GM18870 (cell line): ENCODE measurements around the gene AHNAK2.
"Not testable (repeated sequence)": the region's sequence is repeated elsewhere in the genome, so short reads cannot be mapped to it uniquely, and the experiment has no call there.

Source experiments
- ATAC-seq: cut with Tn5 transposase; IDR thresholded peaks from one replicate; pipeline ENCODE4 v1.9.1; 2021; ENCODE audit warnings: moderate library complexity; ENCODE audit not compliant: unreplicated experiment

AHNAK2 gene

DNA sequence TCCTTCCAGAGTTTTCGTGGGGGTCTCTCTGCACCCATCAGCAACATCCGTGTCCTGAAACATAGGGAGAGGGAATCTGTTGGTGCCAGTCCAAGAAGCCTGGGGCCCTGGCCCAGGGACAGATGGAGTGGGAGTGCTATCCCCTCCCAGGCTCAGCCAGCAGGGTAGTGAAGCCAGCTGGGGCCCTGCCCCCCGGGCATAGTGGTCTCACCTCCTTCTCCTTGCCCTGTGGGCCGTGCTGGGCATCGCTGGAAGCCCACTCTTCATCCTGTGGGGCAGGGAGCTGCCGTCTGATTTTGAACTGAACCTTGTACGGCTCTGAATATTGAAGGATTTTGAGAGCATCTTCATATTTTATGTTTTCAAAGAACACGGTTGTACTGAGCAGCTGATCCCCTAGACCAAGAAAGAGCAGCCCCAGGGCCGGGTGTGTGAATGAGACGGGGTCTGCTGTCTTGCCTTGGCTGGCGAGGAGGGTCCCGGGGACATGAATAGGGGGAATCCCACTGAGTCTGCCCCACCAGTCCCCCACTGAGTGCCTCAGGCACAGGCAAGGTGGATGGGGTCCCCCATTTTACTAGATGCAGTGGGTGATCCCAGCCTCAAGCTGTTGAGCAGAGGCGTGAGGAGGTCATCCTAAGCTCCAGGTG, 23.3 kb downstream of the AHNAK2 start:
- ATAC-seq: no peak

DNA sequence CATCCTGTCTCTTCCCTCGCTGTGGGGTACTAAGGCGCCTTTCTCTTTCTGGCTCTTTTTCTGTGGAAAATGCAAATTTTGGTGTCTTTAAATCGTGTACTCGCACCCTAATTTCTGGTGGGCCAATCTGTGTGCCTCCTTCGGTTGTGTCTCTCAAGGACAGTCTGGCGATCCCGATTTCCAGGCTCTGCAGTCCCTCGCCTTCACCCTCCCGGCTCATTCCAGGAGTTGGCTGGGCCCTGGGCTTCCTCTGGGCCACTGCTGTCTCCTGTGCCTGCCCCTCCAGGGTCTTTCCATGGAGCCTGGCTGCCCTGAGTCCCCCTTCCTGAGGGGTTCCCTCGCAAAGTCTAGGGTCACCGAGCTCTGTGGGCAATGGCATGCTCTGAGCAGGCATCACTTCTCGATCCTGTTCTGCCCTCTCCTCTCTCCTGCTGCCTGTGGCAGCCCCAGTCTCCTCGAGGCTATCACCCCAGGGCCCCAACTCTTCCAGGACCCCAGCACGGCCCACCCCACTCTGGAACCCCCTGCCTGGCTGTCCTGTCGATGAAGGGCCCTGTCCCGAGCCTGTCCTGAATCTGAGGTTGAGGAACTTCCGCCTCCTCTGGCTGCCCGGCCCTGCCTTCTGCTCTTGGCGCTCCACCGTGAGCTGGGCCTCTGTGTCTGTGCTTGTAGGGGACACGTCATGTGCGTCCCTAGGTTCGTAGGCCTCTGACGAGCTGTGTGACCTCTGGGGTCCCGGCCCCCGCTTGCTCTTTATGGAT, 24.1 kb downstream of the AHNAK2 start:
- ATAC-seq: no peak

DNA sequence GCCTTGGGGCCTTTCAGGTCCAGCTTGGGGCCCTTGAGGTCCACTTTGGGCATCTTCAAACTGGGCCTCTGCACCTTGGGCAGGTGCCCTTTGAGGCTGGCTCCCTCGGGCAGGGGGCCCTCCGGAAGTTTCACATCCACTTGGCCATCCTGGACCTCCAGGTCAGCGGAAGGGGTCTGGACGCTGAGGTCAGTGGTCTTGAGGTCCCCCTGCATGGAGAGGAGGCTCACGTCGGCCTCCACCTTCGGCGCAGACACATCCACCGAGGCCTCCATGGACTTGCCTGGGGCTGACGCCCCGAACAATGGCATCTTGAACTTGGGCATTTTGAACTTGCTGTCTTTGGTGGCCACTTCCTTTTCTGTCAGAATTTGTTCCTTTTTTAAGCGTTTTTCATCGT, 25.1 kb downstream of the AHNAK2 start:
- no peak for ATAC-seq

DNA sequence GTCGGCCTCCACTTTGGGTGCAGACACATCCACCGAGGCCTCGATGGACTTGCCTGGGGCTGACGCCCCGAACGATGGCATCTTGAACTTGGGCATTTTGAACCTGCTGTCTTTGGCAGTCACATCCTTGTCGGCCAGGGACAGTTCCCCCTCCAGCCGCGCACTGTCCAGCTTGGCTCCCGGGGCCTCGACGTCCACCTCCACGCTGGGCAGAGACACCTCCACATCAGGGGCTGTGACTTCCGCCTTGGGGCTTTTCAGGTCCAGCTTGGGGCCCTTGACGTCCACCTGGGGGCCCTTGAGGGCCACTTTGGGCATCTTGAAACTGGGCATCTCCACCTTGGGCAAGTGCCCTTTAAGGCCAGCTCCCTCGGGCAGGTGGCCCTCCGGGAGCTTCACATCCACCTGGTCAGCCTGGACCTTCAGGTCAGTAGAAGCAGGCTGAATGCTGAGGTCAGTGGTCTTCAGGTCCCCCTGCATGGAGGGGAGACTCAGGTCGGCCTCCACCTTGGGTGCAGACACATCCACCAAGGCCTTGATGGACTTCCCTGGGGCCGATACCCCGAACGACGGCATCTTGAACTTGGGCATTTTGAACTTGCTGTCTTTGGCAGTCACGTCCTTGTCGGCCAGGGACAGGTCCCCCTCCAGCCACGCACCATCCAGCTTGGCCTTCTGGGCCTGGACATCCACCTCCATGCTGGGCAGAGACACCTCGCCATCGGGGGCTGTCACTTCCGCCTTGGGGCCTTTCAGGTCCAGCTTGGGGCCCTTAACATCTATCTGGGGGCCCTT, 26.1 kb downstream of the AHNAK2 start:
- not testable (repeated sequence) for ATAC-seq

DNA sequence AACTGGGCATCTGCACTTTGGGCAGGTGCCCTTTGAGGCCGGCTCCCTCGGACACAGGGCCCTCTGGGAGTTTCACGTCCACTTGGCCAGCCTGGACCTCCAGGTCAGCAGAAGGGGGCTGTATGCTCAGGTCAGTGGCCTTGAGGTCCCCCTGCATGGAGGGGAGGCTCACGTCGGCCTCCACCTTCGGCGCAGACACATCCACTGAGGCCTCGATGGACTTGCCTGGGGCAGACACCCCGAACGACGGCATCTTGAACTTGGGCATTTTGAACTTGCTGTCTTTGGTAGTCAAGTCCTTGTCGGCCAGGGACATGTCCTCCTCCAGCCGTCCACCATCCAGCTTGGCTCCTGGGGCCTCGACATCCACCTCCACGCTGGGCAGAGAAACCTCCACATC, 27.5 kb downstream of the AHNAK2 start:
- ATAC-seq: not testable (repeated sequence)

DNA sequence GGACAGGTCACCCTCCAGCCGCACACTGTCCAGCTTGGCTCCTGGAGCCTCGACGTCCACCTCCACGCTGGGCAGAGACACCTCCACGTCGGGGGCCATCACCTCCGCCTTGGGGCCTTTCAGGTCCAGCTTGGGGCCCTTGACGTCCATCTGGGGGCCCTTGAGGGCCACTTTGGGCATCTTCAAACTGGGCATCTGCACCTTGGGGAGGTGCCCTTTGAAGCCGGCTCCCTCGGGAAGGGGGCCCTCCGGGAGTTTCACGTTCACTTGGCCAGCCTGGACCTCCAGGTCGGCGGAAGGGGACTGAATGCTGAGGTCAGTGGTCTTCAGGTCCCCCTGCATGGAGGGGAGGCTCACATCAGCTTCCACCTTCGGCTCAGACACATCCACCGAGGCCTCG, 28.2 kb downstream of the AHNAK2 start:
- no peak for ATAC-seq

DNA sequence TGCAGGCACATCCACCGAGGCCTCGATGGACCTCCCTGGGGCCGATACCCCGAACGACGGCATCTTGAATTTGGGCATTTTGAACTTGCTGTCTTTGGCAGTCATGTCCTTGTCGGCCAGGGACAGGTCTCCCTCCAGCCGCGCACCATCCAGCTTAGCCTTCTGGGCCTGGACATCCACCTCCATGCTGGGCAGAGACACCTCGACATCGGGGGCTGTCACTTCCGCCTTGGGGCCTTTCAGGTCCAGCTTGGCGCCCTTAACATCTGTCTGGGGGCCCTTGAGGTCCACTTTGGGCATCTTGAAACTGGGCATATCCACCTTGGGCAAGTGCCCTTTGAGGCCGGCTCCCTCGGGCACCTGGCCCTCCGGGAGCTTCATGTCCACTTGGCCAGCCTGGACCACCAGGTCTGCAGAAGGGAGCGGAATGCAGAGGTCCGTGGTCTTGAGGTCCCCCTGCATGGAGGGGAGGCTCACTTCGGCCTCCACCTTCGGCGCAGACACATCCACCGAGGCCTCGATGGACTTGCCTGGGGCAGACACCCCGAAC, 28.7 kb downstream of the AHNAK2 start:
- ATAC-seq: not testable (repeated sequence)

DNA sequence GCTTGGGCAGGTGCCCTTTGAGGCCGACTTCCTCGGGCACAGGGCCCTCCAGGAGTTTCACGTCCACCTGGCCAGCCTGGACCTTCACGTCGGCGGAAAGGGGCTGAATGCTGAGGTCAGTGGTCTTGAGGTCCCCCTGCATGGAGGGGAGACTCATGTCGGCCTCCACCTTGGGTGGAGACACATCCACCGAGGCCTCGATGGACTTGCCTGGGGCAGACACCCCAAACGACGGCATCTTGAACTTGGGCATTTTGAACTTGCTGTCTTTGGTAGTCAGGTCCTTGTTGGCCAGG, 29.5 kb downstream of the AHNAK2 start:
- no peak for ATAC-seq

DNA sequence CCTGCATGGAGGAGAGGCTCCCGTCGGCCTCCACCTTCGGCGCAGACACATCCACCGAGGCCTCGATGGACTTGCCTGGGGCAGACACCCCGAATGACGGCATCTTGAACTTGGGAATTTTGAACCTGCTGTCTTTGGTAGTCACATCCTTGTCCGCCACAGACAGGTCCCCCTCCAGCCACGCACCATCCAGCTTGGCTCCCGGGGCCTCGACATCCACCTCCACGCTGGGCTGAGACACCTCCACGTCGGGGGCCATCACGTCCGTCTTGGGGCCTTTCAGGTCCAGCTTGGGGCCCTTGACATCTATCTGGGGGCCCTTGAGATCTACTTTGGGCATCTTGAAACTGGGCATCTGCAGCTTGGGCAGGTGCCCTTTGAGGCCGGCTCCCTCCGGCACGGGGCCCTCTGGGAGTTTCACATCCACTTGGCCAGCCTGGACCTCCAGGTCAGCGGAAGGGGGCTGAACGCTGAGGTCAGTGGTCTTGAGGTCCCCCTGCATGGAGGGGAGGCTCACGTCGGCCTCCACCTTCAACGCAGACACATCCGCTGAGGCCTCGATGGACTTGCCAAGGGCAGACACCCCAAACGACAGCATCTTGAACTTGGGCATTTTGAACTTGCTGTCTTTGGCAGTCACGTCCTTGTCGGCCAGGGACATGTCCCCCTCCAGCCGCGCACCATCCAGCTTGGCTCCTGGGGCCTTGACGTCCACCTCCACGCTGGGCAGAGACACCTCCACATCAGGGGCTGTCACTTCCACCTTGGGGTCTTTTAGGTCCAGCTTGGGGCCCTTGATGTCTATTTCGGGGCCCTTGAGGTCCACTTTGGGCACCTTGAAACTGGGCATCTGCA, 30.1 kb downstream of the AHNAK2 start:
- ATAC-seq: not testable (repeated sequence)

DNA sequence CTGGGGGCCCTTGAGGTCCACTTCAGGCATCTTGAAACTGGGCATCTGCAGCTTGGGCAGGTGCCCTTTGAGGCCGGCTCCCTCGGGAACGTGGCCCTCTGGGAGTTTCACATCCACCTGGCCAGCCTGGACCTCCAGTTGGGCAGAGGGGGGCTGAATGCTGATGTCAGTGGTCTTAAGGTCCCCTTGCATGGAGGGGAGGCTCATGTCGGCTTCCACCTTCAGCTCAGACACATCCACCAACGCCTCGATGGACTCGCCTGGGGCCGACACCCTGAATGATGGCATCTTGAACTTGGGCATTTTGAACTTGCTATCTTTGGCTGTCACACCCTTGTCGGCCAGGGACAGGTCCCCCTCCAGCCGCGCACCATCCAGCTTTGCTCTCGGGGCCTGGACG, 31.0 kb downstream of the AHNAK2 start:
- ATAC-seq: not testable (repeated sequence)

DNA sequence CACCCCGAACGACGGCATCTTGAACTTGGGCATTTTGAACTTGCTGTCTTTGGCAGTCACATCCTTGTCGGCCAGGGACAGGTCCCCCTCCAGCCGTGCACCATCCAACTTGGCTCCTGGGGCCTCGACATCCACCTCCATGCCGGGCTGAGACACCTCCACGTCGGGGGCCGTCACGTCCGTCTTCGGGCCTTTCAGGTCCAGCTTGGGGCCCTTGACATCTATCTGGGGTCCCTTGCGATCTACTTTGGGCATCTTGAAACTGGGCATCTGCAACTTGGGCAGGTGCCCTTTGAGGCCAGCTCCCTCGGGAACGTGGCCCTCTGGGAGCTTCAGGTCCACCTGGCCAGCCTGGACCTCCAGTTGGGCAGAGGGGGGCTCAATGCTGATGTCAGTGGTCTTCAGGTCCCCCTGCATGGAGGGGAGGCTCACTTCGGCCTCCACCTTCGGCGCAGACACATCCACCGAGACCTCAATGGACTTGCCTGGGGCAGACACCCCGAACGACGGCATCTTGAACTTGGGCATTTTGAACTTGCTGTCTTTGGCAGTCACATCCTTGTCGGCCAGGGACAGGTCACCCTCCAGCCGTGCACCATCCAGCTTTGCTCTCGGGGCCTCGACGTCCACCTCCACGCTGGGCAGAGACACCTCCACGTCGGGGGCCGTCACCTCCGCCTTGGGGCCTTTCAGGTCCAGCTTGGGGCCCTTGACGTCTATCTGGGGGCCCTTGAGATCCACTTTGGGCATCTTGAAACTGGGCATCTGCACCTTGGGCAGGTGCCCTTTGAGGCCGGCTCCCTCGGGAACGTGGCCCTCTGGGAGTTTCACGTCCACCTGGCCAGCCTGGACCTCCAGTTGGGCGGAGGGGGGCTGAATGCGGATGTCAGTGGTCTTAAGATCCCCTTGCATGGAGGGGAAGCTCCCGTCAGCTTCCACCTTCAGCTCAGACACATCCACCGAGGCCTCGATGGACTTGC, 31.9 kb downstream of the AHNAK2 start:
- not testable (repeated sequence) for ATAC-seq

DNA sequence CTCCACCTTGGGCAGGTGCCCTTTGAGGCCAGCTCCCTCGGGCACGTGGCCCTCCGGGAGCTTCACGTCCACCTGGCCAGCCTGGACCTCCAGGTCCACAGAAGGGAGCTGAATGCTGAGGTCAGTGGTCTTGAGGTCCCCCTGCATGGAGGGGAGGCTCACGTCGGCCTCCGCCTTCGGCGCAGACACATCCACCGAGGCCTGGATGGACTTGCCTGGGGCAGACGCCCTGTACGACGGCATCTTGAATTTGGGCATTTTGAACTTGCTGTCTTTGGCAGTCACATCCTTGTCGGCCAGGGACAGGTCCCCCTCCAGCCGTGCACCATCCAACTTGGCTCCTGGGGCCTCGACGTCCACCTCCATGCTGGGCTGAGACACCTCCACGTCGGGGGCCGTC, 32.9 kb downstream of the AHNAK2 start:
- ATAC-seq: not testable (repeated sequence)

DNA sequence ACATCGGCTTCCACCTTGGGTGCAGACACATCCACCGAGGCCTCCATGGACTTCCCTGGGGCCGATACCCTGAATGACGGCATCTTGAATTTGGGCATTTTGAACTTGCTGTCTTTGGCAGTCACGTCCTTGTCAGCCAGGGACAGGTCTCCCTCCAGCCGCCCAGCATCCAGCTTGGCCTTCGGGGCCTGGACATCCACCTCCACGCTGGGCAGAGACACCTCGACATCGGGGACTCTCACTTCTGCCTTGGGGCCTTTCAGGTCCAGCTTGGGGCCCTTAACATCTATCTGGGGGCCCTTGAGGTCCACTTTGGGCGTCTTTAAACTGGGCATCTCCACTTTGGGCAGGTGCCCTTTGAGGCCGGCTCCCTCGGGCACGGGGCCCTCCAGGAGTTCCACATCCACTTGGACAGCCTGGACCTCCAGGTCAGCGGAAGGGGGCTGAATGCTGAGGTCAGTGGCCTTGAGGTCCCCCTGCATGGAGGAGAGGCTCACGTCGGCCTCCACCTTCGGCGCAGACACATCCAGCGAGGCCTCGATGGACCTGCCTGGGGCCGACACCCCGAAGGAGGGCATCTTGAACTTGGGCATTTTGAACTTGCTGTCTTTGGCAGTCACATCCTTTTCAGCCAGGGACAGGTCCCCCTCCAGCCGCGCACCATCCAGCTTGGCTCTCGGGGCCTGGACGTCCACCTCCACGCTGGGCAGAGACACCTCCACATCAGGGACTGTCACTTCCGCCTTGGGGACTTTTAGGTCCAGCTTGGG, 33.6 kb downstream of the AHNAK2 start:
- not testable (repeated sequence) for ATAC-seq

DNA sequence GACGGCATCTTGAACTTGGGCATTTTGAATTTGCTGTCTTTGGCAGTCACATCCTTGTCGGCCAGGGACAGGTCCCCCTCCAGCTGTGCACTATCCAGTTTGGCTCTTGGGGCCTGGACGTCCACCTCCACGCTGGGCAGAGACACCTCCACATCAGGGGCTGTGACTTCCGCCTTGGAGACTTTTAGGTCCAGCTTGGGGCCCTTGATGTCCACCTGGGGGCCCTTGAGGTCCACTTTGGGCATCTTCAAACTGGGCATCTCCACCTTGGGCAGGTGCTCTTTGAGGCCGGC, 34.2 kb downstream of the AHNAK2 start:
- not testable (repeated sequence) for ATAC-seq

DNA sequence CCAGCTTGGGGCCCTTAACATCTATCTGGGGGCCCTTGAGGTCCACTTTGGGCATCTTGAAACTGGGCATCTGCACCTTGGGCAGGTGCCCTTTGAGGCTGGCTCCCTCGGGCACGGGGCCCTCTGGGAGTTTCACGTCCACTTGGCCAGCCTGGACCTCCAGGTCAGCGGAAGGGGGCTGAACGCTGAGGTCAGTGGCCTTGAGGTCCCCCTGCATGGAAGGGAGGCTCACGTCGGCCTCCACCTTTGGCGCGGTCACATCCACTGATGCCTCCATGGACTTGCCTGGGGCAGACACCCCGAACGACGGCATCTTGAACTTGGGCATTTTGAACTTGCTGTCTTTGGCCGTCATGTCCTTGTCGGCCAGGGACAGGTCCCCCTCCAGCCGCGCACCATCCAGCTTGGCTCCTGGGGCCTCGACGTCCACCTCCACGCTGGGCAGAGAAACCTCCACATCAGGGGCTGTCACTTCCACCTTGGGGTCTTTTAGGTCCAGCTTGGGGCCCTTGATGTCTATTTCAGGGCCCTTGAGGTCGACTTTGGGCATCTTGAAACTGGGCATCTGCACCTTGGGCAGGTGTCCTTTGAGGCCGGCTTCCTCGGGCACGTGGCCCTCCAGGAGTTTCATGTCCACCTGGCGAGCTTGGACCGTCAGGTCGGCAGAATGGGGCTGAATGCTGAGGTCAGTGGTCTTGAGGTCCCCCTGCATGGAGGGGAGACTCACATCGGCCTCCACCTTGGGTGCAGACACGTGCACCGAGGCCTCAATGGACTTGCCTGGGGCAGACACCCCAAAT, 34.8 kb downstream of the AHNAK2 start:
- not testable (repeated sequence) for ATAC-seq

DNA sequence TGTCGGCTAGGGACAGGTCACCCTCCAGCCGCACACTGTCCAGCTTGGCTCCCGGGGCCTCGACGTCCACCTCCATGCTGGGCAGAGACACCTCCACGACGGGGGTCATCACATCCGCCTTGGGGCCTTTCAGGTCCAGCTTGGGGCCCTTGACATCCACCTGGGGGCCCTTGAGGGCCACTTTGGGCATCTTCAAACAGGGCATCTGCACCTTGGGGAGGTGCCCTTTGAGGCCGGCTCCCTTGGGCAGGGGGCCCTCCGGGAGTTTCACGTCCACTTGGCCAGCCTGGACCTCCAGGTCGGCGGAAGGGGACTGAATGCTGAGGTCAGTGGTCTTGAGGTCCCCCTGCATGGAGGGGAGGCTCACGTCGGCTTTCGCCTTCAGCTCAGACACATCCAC, 35.6 kb downstream of the AHNAK2 start:
- no peak for ATAC-seq

DNA sequence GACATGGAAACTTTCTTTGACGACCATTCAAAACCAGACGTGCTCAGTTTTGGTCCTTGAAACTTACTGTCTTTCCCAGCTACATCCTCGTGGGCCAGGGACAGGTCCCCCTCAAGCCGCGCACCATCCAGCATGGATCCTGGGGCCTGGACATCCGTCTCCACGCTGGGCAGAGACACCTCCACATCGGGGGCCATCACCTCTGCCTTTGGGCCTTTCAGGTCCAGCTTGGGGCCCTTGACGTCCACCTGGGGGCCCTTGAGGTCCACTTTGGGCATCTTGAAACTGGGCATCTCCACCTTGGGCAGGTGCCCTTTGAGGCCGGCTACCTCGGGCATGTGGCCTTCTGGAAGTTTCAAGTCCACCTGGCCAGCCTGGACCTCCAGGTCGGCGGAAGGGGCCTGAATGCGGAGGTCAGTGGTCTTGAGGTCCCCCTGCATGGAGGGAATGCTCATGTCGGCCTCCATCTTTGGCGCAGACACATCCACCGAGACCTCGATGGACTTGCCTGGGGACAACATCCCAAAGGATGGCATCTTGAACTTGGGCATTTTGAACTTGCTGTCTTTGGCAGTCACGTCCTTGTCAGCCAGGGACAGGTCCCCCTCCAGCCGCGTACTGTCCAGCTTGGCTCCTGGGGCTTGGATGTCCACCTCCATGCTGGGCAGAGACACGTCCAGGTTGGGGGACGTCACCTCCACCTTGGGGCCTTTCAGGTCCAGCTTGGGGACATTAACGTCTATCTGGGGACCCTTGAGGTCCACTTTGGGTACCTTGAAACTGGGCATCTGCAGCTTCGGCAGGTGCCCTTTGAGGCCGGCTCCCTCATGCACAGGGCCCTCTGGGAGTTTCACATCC, 36.4 kb downstream of the AHNAK2 start:
- no peak for ATAC-seq
